Breast epithelium (tissue), 3 donors: Measurements from ENCODE around the gene ELP1.

Experiments used
- CTCF ChIP-seq, 3 donors: fragments of 450-650 bp; IDR thresholded peaks; one replicate each; pipeline ENCODE4 v1.5.1; 2016 to 2017; ENCODE audit warnings: antibody characterized with exemption in 3 of 3, mild to moderate bottlenecking in 3 of 3, moderate library complexity in 3 of 3
- POLR2AphosphoS5 ChIP-seq, 3 donors: sonication (generic); formaldehyde crosslinking; IDR thresholded peaks; one replicate each; pipeline ENCODE4 v1.6.1; 2017; ENCODE audit warnings: antibody characterized with exemption in 3 of 3

GRCh38 chr9:108960331-108960730 lies 26.4 kb upstream of the ELP1 start:
- TF ChIP-seq CTCF (IDR thresholded peaks at IDR 0.05) (no peak), POLR2AphosphoS5 (IDR thresholded peaks at IDR 0.05) (no peak)
